GM21576 (cell line): ENCODE results near the gene GORASP1.

Experiments used
- ATAC-seq: cut with Tn5 transposase; IDR thresholded peaks from one replicate; pipeline ENCODE4 v1.9.1; 2021; ENCODE audit warnings: mild to moderate bottlenecking, moderate library complexity; ENCODE audit not compliant: unreplicated experiment

The GORASP1 gene

GRCh38 chr3:39141171-39141995 is 34.0 kb upstream of the GORASP1 start:
- ATAC-seq = no peak

- ATAC-seq = no peak
These were observed 33.0 kb upstream of the GORASP1 start for GRCh38 chr3:39140341-39140971.

GRCh38 chr3:39139442-39139841 is 32.0 kb upstream of the GORASP1 start:
- ATAC-seq = no peak

- ATAC-seq = no peak
These were observed 31.5 kb upstream of the GORASP1 start for GRCh38 chr3:39138804-39139415.

GRCh38 chr3:39137991-39138803 is 30.8 kb upstream of the GORASP1 start:
- ATAC-seq = no peak

GRCh38 chr3:39137435-39137936 is 30.1 kb upstream of the GORASP1 start:
- ATAC-seq = no peak

- ATAC-seq = no peak
These were observed 29.4 kb upstream of the GORASP1 start for GRCh38 chr3:39136533-39137434.

GRCh38 chr3:39135170-39135805 is 27.9 kb upstream of the GORASP1 start:
- ATAC-seq = no peak

GRCh38 chr3:39134305-39134704 is 26.9 kb upstream of the GORASP1 start:
- no peak for ATAC-seq

- no peak for ATAC-seq
These were observed 26.4 kb upstream of the GORASP1 start for GRCh38 chr3:39133822-39134221.

GRCh38 chr3:39133093-39133490 is 25.7 kb upstream of the GORASP1 start:
- no peak for ATAC-seq

- ATAC-seq = no peak
These were observed 25.0 kb upstream of the GORASP1 start for GRCh38 chr3:39132096-39133092.

GRCh38 chr3:39130693-39131265 is 23.4 kb upstream of the GORASP1 start:
- ATAC-seq = no peak

GRCh38 chr3:39130026-39130425 is 22.6 kb upstream of the GORASP1 start:
- no peak for ATAC-seq

- ATAC-seq = no peak
These were observed 21.5 kb upstream of the GORASP1 start for GRCh38 chr3:39128951-39129350.

- ATAC-seq = no peak
These were observed 20.5 kb upstream of the GORASP1 start for GRCh38 chr3:39127908-39128304.

- no peak for ATAC-seq
These were observed 20.0 kb upstream of the GORASP1 start for GRCh38 chr3:39127269-39127907.
